T47D (cell line): Measurements from ENCODE around the gene TSFM.

Experiments
- DNase-seq, 2 experiments: peaks; one replicate each; pipeline versions ENCODE4 v3.0.0 to v3.0.0-alpha.2; 2011 to 2012; ENCODE audit warnings: low read depth in 1 of 2, low spot score in 1 of 2
- JUND ChIP-seq: IDR thresholded peaks from 2 replicates; pipeline ENCODE4 v1.6.1; 2012; ENCODE audit warnings: low read depth
- in situ Hi-C: cut with HindIII; loops from 2 replicates; pipeline ENCODE4 v1.10.0; 2016; ENCODE audit warnings: low sequenced_read_pairs, low pct_unique_long_range_greater_than_20kb

The TSFM gene

GRCh38 chr12:57782608-57783465 lies at the start of gene TSFM:
TSFM (plus strand) TSS chr12:57782787; CDS start chr12:57782802, 15 bp downstream.
- in situ Hi-C loops: no loop called here
- peak; percentile 72 to 98 for DNase-seq
- TF ChIP-seq JUND: no peak

- DNase-seq: no peak
- no peak for TF ChIP-seq JUND
- in situ Hi-C loops: no loop called here
Observed at GRCh38 chr12:57733928-57734327, 48.7 kb upstream of the TSFM start.

DNA sequence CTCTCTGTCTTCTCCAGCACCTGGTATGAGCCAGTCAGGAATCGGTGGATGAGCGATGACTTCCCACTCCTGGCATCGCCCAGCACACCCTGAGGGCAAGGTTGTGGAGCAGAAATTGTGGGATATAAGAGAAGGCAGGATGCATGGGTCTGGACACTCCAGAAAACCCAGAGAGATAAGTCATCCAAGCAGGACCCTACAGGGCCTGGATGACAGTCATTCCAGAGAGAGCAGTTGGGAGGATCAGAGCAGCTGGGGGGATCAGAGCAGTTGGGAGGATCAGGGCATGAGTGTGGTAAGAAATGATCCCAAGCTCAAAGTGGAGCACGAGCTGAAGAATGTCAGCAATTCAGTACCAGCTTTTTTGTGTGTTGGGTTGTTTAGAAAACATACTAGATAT lies 48.0 kb upstream of the TSFM start:
- in situ Hi-C loops: no loop called here
- DNase-seq: no peak
- TF ChIP-seq JUND: no peak

GRCh38 chr12:57735198-57735855 lies 47.3 kb upstream of the TSFM start:
- in situ Hi-C loops: no loop called here
- no peak for TF ChIP-seq JUND
- no peak for DNase-seq

- DNase-seq: peak; percentile 43 to 61
- TF ChIP-seq JUND: no peak
- in situ Hi-C loops: no loop called here
Observed at GRCh38 chr12:57735952-57736740, 46.4 kb upstream of the TSFM start.

DNA sequence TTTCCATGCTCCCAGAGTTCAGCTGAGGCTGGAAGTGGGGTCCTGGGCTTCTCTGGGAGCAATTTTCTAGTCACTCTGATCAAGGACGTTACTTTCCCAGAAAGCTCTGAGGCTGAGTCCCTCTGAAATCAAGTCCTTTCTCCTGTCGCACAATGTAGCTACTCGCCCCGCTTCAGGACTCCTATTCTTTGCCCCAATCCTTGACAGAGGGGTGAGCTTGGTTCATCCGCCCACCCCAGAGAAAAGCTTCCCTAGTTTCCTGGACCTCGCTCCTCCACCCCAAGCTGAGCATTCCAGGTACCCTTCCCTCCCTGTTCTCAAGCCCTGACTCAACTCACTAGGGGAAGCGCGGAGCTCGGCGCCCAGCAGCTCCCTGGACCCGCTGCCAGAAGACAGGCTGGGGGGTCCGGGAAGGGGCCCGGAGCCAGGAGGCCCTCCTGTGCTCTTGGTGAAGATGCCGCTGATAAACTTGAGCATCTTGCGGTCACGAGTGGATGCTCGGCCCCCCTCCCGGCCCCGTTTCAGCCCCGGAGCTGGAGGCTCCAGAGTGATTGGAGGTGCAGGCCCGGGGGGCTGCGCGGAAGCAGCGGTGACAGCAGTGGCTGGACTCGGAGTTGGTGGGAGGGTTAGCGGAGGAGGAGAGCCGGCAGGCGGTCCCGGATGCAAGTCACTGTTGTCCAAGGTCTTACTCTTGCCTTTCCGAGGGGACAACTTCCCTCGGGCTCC lies 45.7 kb upstream of the TSFM start:
- no peak for DNase-seq
- TF ChIP-seq JUND: no peak
- in situ Hi-C loops: no loop called here

DNA sequence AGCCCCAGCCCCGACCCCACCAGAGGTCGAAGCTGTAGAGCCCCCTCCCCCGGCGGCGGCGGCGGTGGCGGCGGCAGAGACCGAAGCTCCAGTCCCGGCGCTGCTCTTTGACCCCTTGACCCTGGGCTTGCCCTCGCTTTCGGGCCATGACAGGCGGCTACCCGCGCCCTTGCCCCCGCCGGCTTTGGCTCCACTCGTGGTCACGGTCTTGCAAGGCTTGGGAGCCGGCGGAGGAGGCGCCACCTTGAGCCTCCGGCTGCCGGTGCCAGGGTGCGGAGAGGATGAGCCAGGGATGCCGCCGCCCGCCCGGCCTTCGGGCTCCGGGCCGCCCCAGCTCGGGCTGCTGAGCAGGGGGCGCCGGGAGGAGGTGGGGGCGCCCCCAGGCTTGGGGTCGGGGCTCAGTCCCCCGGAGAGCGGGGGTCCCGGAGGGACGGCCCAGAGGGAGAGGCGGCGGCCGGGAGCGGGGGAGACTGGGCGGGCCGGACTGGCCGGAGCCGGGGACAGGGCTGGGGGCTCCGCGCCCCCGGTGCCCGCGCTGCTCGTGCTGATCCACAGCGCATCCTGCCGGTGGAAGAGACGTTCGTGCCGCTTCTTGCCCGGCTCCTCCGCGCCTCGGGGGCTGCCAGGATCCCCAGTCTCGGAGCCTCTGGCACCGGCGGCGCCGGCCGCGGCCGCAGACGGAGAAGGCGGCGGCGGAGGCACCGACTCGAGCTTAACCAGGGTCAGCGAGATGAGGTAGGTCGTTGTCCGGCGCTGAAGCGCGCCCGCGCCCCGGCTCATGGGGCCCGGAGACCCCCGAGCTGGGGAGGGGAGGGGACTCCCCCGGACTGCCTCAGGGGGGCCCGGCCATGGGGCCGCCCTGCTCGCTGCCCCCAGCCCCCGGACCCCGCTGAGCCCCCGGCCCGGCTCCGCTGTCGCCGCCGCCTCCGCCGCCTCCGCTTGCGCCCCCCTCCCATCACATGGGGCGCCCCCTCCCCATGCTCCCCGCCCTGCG lies 44.8 kb upstream of the TSFM start:
- no peak for TF ChIP-seq JUND

GRCh38 chr12:57738661-57739237 lies 43.8 kb upstream of the TSFM start, which contains the start of gene AGAP2:
AGAP2 (minus strand) TSS chr12:57738742; CDS start chr12:57738246, 496 bp downstream.
- TF ChIP-seq JUND: no peak
- in situ Hi-C loops: no loop called here
- peak in 1 of 2 experiments; percentile 42 for DNase-seq

More for the DNA sequence above, 44.8 kb upstream of the TSFM start:
- peak in 1 of 2 experiments; percentile 61 for DNase-seq
- in situ Hi-C loops: no loop called here

GRCh38 chr12:57739387-57739786 lies 43.2 kb upstream of the TSFM start:
- DNase-seq: no peak
- no peak for TF ChIP-seq JUND

DNA sequence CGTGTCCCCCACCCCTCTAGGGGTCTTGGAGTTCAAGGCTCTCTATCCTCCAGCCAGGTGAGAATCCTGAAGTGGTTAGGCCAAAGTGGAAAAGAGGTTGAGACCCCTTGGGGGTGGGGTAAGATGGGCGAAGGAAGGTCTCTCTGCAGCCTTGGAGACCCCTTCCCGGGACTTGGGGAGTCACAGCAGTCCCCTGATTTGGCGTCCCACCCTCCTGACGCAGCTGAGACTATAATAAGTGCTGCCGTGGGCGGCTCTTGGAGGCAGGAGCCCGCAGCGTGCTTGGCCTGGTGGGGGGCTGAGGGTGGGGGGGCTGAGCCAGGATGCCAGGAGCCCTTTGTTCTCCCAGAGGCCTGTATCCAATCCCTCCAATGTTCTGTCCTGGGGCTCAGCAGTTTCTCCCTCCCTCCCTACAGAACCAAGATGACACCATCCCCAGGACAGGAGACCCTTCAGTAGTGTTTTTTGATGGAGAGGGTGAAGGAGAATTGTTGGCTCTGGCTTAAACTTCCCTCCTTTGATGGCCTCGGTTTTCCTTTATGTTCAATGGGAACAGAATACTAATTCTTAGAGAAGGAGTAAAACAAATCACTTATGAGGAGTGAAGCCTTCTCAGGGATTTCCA lies 42.6 kb upstream of the TSFM start:
- in situ Hi-C loops: no loop called here
- no peak for TF ChIP-seq JUND
- no peak for DNase-seq

More at GRCh38 chr12:57739387-57739786, 43.2 kb upstream of the TSFM start:
- in situ Hi-C loops: no loop called here
